GM19455 (cell line): ENCODE data around the gene BRCA2.

Experiments used
- ATAC-seq: cut with Tn5 transposase; IDR thresholded peaks from one replicate; pipeline ENCODE4 v1.9.1; 2021; ENCODE audit not compliant: unreplicated experiment

The BRCA2 gene

GRCh38 chr13:32378012-32378411, 62.7 kb downstream of the BRCA2 start:
- no peak for ATAC-seq

GRCh38 chr13:32381539-32381938, 66.2 kb downstream of the BRCA2 start:
- ATAC-seq, result no peak

- no peak for ATAC-seq
Observed at GRCh38 chr13:32383836-32384618, 68.7 kb downstream of the BRCA2 start.

- ATAC-seq, result no peak
Observed at GRCh38 chr13:32384702-32385101, 69.4 kb downstream of the BRCA2 start.

- ATAC-seq, result no peak
Observed at GRCh38 chr13:32385410-32385809, 70.1 kb downstream of the BRCA2 start.

- no peak for ATAC-seq
Observed at GRCh38 chr13:32390048-32390447, 74.7 kb downstream of the BRCA2 start.

- ATAC-seq, result no peak
Observed at GRCh38 chr13:32390484-32390883, 75.2 kb downstream of the BRCA2 start.

GRCh38 chr13:32391101-32391619, 75.9 kb downstream of the BRCA2 start:
- ATAC-seq, result no peak

GRCh38 chr13:32403108-32403507, 87.8 kb downstream of the BRCA2 start:
- no peak for ATAC-seq

GRCh38 chr13:32407854-32408253, 92.5 kb downstream of the BRCA2 start:
- ATAC-seq, result peak; percentile 75

- ATAC-seq, result peak; percentile 10
Observed at GRCh38 chr13:32408296-32409000, 93.1 kb downstream of the BRCA2 start.

- no peak for ATAC-seq
Observed at GRCh38 chr13:32409001-32409313, 93.6 kb downstream of the BRCA2 start.

- no peak for ATAC-seq
Observed at GRCh38 chr13:32409561-32410421, 94.5 kb downstream of the BRCA2 start.

GRCh38 chr13:32413284-32413683, 98.0 kb downstream of the BRCA2 start:
- ATAC-seq, result no peak

GRCh38 chr13:32414580-32414979, 99.3 kb downstream of the BRCA2 start:
- ATAC-seq, result no peak

- no peak for ATAC-seq
Observed at GRCh38 chr13:32415019-32415418, 99.7 kb downstream of the BRCA2 start.

GRCh38 chr13:32417995-32418394, 102.7 kb downstream of the BRCA2 start:
- ATAC-seq, result no peak

GRCh38 chr13:32419862-32420261, 104.6 kb downstream of the BRCA2 start:
- no peak for ATAC-seq

- no peak for ATAC-seq
Observed at GRCh38 chr13:32423592-32423991, 108.3 kb downstream of the BRCA2 start.

- ATAC-seq, result no peak
Observed at GRCh38 chr13:32425158-32425557, 109.8 kb downstream of the BRCA2 start.

GRCh38 chr13:32426191-32426989, 111.1 kb downstream of the BRCA2 start:
- peak; percentile 44 for ATAC-seq
